ENCODE results near the gene CNBP. TPM values are rescaled to one million over a fixed set of nuclear protein-coding genes. Genes with fewer than 3 reads are reported as not detected.

CNBP gene
- total RNA-seq, 2 donors from 2014 or later: 339 to 523 TPM

- no peak overlapping the region for H3K4me3 ChIP-seq
- intact Hi-C loops (cut with DNase I): no loop called here
- WGBS: 85% methylated on average over 7 of the region's 7 CpGs
- no peaks in the 10 kb centered on the region for H3K9me3 ChIP-seq
- no peak for TF ChIP-seq POLR2AphosphoS5 (IDR thresholded peaks at IDR 0.05)
- no peak for TF ChIP-seq CTCF (IDR thresholded peaks at IDR 0.05)
- TF ChIP-seq POLR2A (IDR thresholded peaks at IDR 0.05): no peak
- peaks cover 7% of the 10 kb centered on the region for H3K4me1 ChIP-seq (replicated peaks)
- H3K36me3 ChIP-seq: no peaks in the 10 kb centered on the region
- H3K27me3 ChIP-seq (replicated peaks; ENCODE audit: insufficient read depth): no peaks in the 10 kb centered on the region
- DNase-seq (ENCODE audit: low spot score): no peak
- no peak overlapping the region for H3K27ac ChIP-seq
These were observed 19.2 kb downstream of the CNBP start for GRCh38 chr3:129164500-129164899.

DNA sequence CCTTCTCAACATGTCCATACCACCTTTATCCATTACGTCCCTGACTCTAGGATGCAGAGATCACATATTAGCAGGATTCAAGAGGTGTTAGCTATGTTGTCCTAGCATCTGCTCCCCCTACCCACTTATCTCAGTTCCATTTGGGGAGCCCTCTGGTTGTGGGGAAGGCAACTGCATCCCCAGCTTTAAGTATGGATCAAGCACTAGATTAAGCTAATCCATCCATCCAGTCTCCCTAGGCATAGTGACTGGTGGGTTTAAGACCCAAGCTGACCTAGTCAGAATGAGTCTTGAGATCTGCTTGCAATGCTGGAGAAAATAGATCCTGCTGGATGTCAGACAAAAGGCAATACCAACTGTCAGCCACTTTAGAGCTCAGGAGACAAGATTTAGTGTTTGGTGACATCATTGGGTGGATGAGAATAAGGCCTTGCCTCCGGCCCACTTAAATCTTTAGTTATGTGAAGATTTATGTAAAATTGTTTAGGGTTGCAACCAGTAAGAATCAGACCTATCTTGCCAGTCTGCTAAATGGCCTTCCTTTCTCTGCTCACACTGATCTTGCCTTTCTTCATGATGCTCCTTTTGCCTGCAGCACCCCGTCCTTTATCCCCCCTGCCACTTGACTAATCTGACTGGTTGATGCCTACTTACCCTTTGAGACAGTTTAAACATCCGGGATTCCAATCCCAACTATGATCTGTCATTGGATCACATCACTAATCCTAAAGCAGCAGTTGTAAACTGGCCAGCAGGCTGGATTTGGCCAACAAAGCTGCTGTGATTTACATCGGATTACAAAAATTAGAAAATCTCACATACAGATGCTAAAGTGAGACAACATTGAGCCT is 20.7 kb downstream of the CNBP start:
- WGBS: 69% methylated on average over 5 of the region's 5 CpGs

GRCh38 chr3:129161860-129162271 is 21.8 kb downstream of the CNBP start:
- peaks cover 7% of the 10 kb centered on the region for H3K4me1 ChIP-seq (replicated peaks)
- no peaks in the 10 kb centered on the region for H3K9me3 ChIP-seq
- TF ChIP-seq POLR2A (IDR thresholded peaks at IDR 0.05) (no peak), CTCF (IDR thresholded peaks at IDR 0.05) (no peak), POLR2AphosphoS5 (IDR thresholded peaks at IDR 0.05) (no peak)
- no peaks in the 10 kb centered on the region for H3K36me3 ChIP-seq
- H3K27ac ChIP-seq: peak overlapping the region; percentile 94 to 96
- 2% methylated on average over 12 of the region's 12 CpGs for WGBS
- H3K4me3 ChIP-seq: peak overlapping the region; percentile 62 to 80
- no peaks in the 10 kb centered on the region for H3K27me3 ChIP-seq (replicated peaks; ENCODE audit: insufficient read depth)
- intact Hi-C loops (cut with DNase I): no loop called here
- no peak for DNase-seq (ENCODE audit: low spot score)

More for the DNA sequence above, 20.7 kb downstream of the CNBP start:
- no peaks in the 10 kb centered on the region for H3K9me3 ChIP-seq
- TF ChIP-seq CTCF (IDR thresholded peaks at IDR 0.05): no peak
- TF ChIP-seq POLR2A (IDR thresholded peaks at IDR 0.05): no peak
- TF ChIP-seq POLR2AphosphoS5 (IDR thresholded peaks at IDR 0.05): no peak
- DNase-seq (ENCODE audit: low spot score): no peak
- H3K27ac ChIP-seq: no peak overlapping the region
- no peaks in the 10 kb centered on the region for H3K36me3 ChIP-seq
- H3K4me1 ChIP-seq (replicated peaks): peaks cover 7% of the 10 kb centered on the region
- no peak overlapping the region for H3K4me3 ChIP-seq
- intact Hi-C loops (cut with DNase I): no loop called here
- no peaks in the 10 kb centered on the region for H3K27me3 ChIP-seq (replicated peaks; ENCODE audit: insufficient read depth)

GRCh38 chr3:129160891-129161859 is 22.5 kb downstream of the CNBP start, which contains the start of gene ISY1:
ISY1 (minus strand) TSS chr3:129161063; CDS start chr3:129160975, 88 bp downstream.
- TF ChIP-seq CTCF (IDR thresholded peaks at IDR 0.05) (peak; percentile 28 to 66 (median 54)), POLR2AphosphoS5 (IDR thresholded peaks at IDR 0.05) (peak; percentile 90), POLR2A (IDR thresholded peaks at IDR 0.05) (peak; percentile 51)
- no peaks in the 10 kb centered on the region for H3K27me3 ChIP-seq (replicated peaks; ENCODE audit: insufficient read depth)
- peak within 1 kb of the TSS; percentile 94 to 96 for H3K27ac ChIP-seq
- peaks cover 0 to 1% of the 10 kb centered on the region in 2 donors for H3K36me3 ChIP-seq
- H3K9me3 ChIP-seq: no peaks in the 10 kb centered on the region
- WGBS: under 1% methylated on average over 63 of the region's 67 CpGs
- intact Hi-C loops (cut with DNase I): no loop called here
- peaks cover 7% of the 10 kb centered on the region for H3K4me1 ChIP-seq (replicated peaks)
- H3K4me3 ChIP-seq: peak within 1 kb of the TSS; percentile 62 to 80
- peak; percentile 89 for DNase-seq (ENCODE audit: low spot score)

All from prostate gland (tissue), 2 donors.